H1 (cell line): Measurements from ENCODE around the gene RNF212. TPM values are rescaled to one million over a fixed set of nuclear protein-coding genes. Genes with fewer than 3 reads are reported as not detected.

ENCODE experiments used
- CTCF ChIA-PET: fragments of 300-600 bp; sonication (Branson Sonifier 250); formaldehyde crosslinking; loops from one replicate; lab custom pipeline; 2021; ENCODE audit not compliant: partially characterized antibody; lab: Charles Lee
- POLR2A ChIA-PET: fragments of 300-600 bp; sonication (Branson Sonifier 250); formaldehyde crosslinking; loops from one replicate; lab custom pipeline; 2021; ENCODE audit warnings: inconsistent platforms; ENCODE audit not compliant: partially characterized antibody; lab: Charles Lee
- DNase-seq, 2 experiments: peaks; one replicate each; pipeline versions ENCODE4 v3.0.0 to v3.0.0-alpha.2; 2010 to 2022; ENCODE audit warnings: low spot score in 2 of 2, low read depth in 1 of 2, mixed read lengths in 1 of 2
- FAIRE-seq: peaks from 2 replicates; lab custom pipeline; 2011; peaks lifted over from hg19 to GRCh38; lab: Jason Lieb, UNC
- H2AFZ ChIP-seq: 2 replicates; pipeline ENCODE4 v1.8.1; 2012; ENCODE audit warnings: low read length, inconsistent platforms
- H2AK5ac ChIP-seq: 2 replicates; pipeline ENCODE4 v1.6.1; 2013; ENCODE audit warnings: low read depth, low read length
- H2BK120ac ChIP-seq: replicated peaks from 2 replicates; pipeline ENCODE3; 2013; ENCODE audit warnings: low read depth, low read length, inconsistent platforms
- H2BK12ac ChIP-seq: 2 replicates; pipeline ENCODE4 v1.6.1; 2013; ENCODE audit warnings: low read depth, low read length
- H2BK15ac ChIP-seq: 2 replicates; pipeline ENCODE4 v1.6.1; 2013; ENCODE audit warnings: low read length
- H2BK20ac ChIP-seq: 2 replicates; pipeline ENCODE4 v1.6.1; 2013; ENCODE audit warnings: low read length
- H2BK5ac ChIP-seq: 2 replicates; pipeline ENCODE4 v1.6.1; 2013; ENCODE audit warnings: low read depth, low read length
- H3K14ac ChIP-seq: 2 replicates; pipeline ENCODE4 v1.6.1; 2013; ENCODE audit warnings: inconsistent platforms; ENCODE audit not compliant: insufficient read length
- H3K18ac ChIP-seq: 2 replicates; pipeline ENCODE4 v1.6.1; 2013; ENCODE audit warnings: low read length; ENCODE audit errors: extremely low read depth
- H3K23ac ChIP-seq: 2 replicates; pipeline ENCODE4 v1.6.1; 2013; ENCODE audit warnings: inconsistent platforms; ENCODE audit not compliant: insufficient read length
- H3K23me2 ChIP-seq: 2 replicates; pipeline ENCODE4 v1.6.1; 2013; ENCODE audit warnings: low read depth, low read length
- H3K27ac ChIP-seq: 2 replicates; pipeline ENCODE4 v1.6.1; 2011; ENCODE audit warnings: low read depth, low read length, inconsistent platforms
- H3K27me3 ChIP-seq, 4 experiments: replicated peaks in 1 of 4; 1 replicate in 1 of 4; 2 replicates in 3 of 4; pipeline versions ENCODE4 v1.6.1 to v1.8.1; 2011 to 2013; ENCODE audit warnings: low read length in 3 of 4, mild to moderate bottlenecking in 3 of 4, inconsistent platforms in 2 of 4, mixed read lengths in 2 of 4, moderate library complexity in 1 of 4; ENCODE audit not compliant: control insufficient read depth in 3 of 4, insufficient read depth in 3 of 4; ENCODE audit errors: extremely low read depth in 1 of 4
- H3K36me3 ChIP-seq, 4 experiments: 2 replicates each; pipeline versions ENCODE4 v1.6.1 to v1.8.1; 2011 to 2013; ENCODE audit warnings: mild to moderate bottlenecking in 4 of 4, low read length in 3 of 4, moderate library complexity in 2 of 4, control low read depth in 1 of 4, inconsistent platforms in 1 of 4; ENCODE audit not compliant: insufficient read depth in 4 of 4, control insufficient read depth in 2 of 4
- H3K4ac ChIP-seq: replicated peaks from 2 replicates; pipeline ENCODE3; 2013; ENCODE audit warnings: low read length, low read depth, mixed read lengths, inconsistent platforms; ENCODE audit not compliant: insufficient read length
- H3K4me1 ChIP-seq, 4 experiments: replicated peaks in 1 of 4; 1 replicate in 1 of 4; 2 replicates in 3 of 4; pipeline versions ENCODE4 v1.6.1 to v1.8.1; 2011 to 2013; ENCODE audit warnings: low read length in 3 of 4, inconsistent platforms in 2 of 4, mixed read lengths in 1 of 4; ENCODE audit not compliant: insufficient read depth in 4 of 4, control insufficient read depth in 3 of 4
- H3K4me2 ChIP-seq, 2 experiments: 2 replicates each; pipeline versions ENCODE4 v1.6.1 to v1.8.1; 2011 to 2013; ENCODE audit warnings: low read depth in 2 of 2, low read length in 2 of 2, control low read depth in 1 of 2, inconsistent platforms in 1 of 2, mild to moderate bottlenecking in 1 of 2; ENCODE audit not compliant: insufficient read depth in 1 of 2
- H3K4me3 ChIP-seq, 4 experiments: fragments of 200-600, 300-600 bp in 1 of 4; sonication (generic), shearing (Covaris generic), sonication (Bioruptor Twin) in 1 of 4; 2 replicates each; pipeline versions ENCODE4 v1.5.1 to v1.8.1; 2011 to 2016; ENCODE audit warnings: low read length in 4 of 4, low read depth in 3 of 4, control low read depth in 2 of 4, inconsistent platforms in 2 of 4, mild to moderate bottlenecking in 2 of 4, mixed read lengths in 1 of 4, moderate library complexity in 1 of 4; ENCODE audit not compliant: insufficient read depth in 2 of 4; ENCODE audit errors: extremely low read depth in 1 of 4
- H3K56ac ChIP-seq: replicated peaks from 2 replicates; pipeline ENCODE3; 2013; ENCODE audit warnings: low read depth, mild to moderate bottlenecking, mixed read lengths, low read length, inconsistent platforms; ENCODE audit not compliant: insufficient read length
- H3K79me1 ChIP-seq: 2 replicates; pipeline ENCODE4 v1.6.1; 2013; ENCODE audit warnings: low read depth, low read length, control low read depth
- H3K79me2 ChIP-seq, 2 experiments: 2 replicates each; pipeline versions ENCODE4 v1.6.1 to v1.8.1; 2012 to 2013; ENCODE audit warnings: low read length in 2 of 2, mild to moderate bottlenecking in 2 of 2, inconsistent platforms in 1 of 2; ENCODE audit not compliant: insufficient read depth in 2 of 2, control insufficient read depth in 1 of 2
- H3K9ac ChIP-seq, 4 experiments: replicated peaks in 1 of 4; 1 replicate in 1 of 4; 2 replicates in 3 of 4; pipeline versions ENCODE4 v1.6.1 to v1.8.1; 2011 to 2013; ENCODE audit warnings: low read depth in 3 of 4, low read length in 3 of 4, control low read depth in 2 of 4, mild to moderate bottlenecking in 2 of 4, moderate library complexity in 2 of 4, inconsistent platforms in 1 of 4; ENCODE audit errors: extremely low read depth in 1 of 4
- H3K9me3 ChIP-seq, 2 experiments: 2 replicates each; pipeline versions ENCODE4 v1.6.1 to v1.8.1; 2012 to 2013; ENCODE audit warnings: mild to moderate bottlenecking in 2 of 2, moderate library complexity in 2 of 2, control low read depth in 1 of 2, inconsistent platforms in 1 of 2, low read depth in 1 of 2, low read length in 1 of 2, mixed read lengths in 1 of 2; ENCODE audit not compliant: insufficient read depth in 2 of 2
- H4K20me1 ChIP-seq, 2 experiments: replicated peaks in 1 of 2; 2 replicates each; pipeline versions ENCODE3 to v1.8.1; 2011 to 2013; ENCODE audit warnings: inconsistent platforms in 2 of 2, low read length in 2 of 2, mild to moderate bottlenecking in 1 of 2; ENCODE audit not compliant: insufficient read depth in 2 of 2, control insufficient read depth in 1 of 2
- H4K5ac ChIP-seq: 2 replicates; pipeline ENCODE4 v1.6.1; 2013; ENCODE audit warnings: low read length, low read depth, mixed read lengths, inconsistent platforms; ENCODE audit not compliant: insufficient read length
- H4K8ac ChIP-seq: 2 replicates; pipeline ENCODE4 v1.8.0; 2013; ENCODE audit warnings: mild to moderate bottlenecking, moderate library complexity, low read length, inconsistent platforms; ENCODE audit not compliant: insufficient read depth; ENCODE audit errors: extremely low read depth
- H4K91ac ChIP-seq: replicated peaks from 2 replicates; pipeline ENCODE3; 2013; ENCODE audit warnings: low read length, mixed read lengths, inconsistent platforms; ENCODE audit not compliant: insufficient read length
- CBX8 ChIP-seq: fragments of 300-800, 300-1000 bp; sonication (generic); IDR thresholded peaks from 2 replicates; pipeline ENCODE4 v1.7.1; 2016; ENCODE audit warnings: low read depth, low read length, borderline replicate concordance
- CHD1 ChIP-seq: IDR thresholded peaks from 2 replicates; pipeline ENCODE4 v1.6.1; 2012; ENCODE audit warnings: low read depth, low read length, improper control_type of control experiment
- CREB1 ChIP-seq: IDR thresholded peaks from 2 replicates; pipeline ENCODE4 v1.6.1; 2012; ENCODE audit warnings: inconsistent platforms
- EGR1 ChIP-seq: IDR thresholded peaks from 2 replicates; pipeline ENCODE4 v1.6.1; 2011; ENCODE audit warnings: low read depth, low read length, borderline replicate concordance
- HDAC6 ChIP-seq: IDR thresholded peaks from one replicate; pipeline ENCODE4 v1.7.1; 2012; ENCODE audit warnings: low read depth, mild to moderate bottlenecking, inconsistent platforms, low read length, moderate library complexity
- POU5F1 ChIP-seq: IDR thresholded peaks from 2 replicates; pipeline ENCODE4 v1.6.1; 2011; ENCODE audit warnings: low read depth, mild to moderate bottlenecking, low read length, moderate library complexity
- SIX5 ChIP-seq: IDR thresholded peaks from 2 replicates; pipeline ENCODE4 v1.6.1; 2011; ENCODE audit warnings: mild to moderate bottlenecking, low read depth, low read length
- SP4 ChIP-seq: IDR thresholded peaks from 2 replicates; pipeline ENCODE4 v1.6.1; 2012; ENCODE audit warnings: low read length, inconsistent platforms
- TAF1 ChIP-seq: IDR thresholded peaks from 2 replicates; pipeline ENCODE4 v1.6.1; 2011; ENCODE audit warnings: mild to moderate bottlenecking, low read depth, low read length
- TCF12 ChIP-seq: IDR thresholded peaks from 2 replicates; pipeline ENCODE4 v1.6.1; 2011; ENCODE audit warnings: low read depth, mild to moderate bottlenecking, low read length
- YY1 ChIP-seq: IDR thresholded peaks from 2 replicates; pipeline ENCODE4 v1.6.1; 2011; ENCODE audit warnings: low read depth, mild to moderate bottlenecking, low read length
- WGBS, 2 experiments: shearing (Covaris generic) in 1 of 2; methylation state at CpG; one replicate each; pipeline versions ENCODE4 v1.1.6 to v1.1.7; 2013 to 2015; ENCODE audit warnings: low lambda C conversion rate in 2 of 2, mixed read lengths in 2 of 2, inconsistent platforms in 1 of 2, low coverage in 1 of 2, missing lambda C conversion rate in 1 of 2; ENCODE audit not compliant: insufficient replicate concordance in 2 of 2, insufficient coverage in 1 of 2, insufficient read length in 1 of 2; ENCODE audit errors: extremely low coverage in 1 of 2, missing lambda C conversion rate in 1 of 2; 5-methylcytosine and 5-hydroxymethylcytosine counted together
- polyA plus RNA-seq, 7 experiments: library from polyadenylated mRNA; depleted of rRNA in 3 of 7; stranded (reverse) in 5 of 7; unstranded in 2 of 7; fragments of >200 nt in 5 of 7; fragments of 200-250 nt in 2 of 7; gene quantifications; 1 replicate in 5 of 7; 2 replicates in 1 of 7; 4 replicates in 1 of 7; pipeline versions ENCODE4 v1.2.1 to v1.2.3, GENCODE V29; 2011 to 2013; ENCODE audit warnings: missing spikeins in 2 of 7, mixed read lengths in 2 of 7
- total RNA-seq: library from RNA; stranded (reverse); fragmentation: NEBNext Ultra II Directional; extraction: Animal tissue kit (Norgen Biotek cat#: 25700); gene quantifications from 2 replicates; pipeline ENCODE4 v1.2.1, GENCODE V29; 2021
- TF ChIP-seq, protein P1 (sequence below): IDR thresholded peaks from 2 replicates; pipeline ENCODE4 v1.6.1; 2012; ENCODE audit warnings: inconsistent platforms

RNF212 gene
- total and polyA plus RNA-seq, 2 of the 8 experiments (the other 6 are each of a cell fraction or from before 2014, with no cell fraction given): 3.4 to 5.4 TPM

DNA sequence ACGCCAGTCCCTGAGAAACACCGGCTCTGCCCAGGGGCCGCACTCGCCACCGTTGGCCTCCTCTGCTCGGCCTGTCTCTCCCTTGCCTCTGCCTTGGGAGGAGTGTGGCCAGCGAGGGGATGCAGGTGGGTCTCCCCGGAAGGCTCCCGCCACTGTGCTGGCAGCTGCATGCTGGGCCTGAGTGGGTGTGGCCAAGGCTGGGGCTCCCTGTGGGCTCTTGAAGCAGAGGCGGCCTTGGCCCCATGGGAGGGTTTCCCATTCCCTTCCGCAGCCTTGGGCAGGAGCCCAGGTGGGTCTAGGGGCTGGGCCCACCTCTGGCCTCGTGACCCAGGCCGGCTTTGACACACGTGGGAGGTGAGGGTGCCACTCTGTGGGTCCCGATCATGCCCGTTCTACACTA lies 82.8 kb downstream of the RNF212 start:
- Histone ChIP-seq H3K27me3 (0 out of 7 replicates have a peak, but pooled peaks cover 0 to 4% (median 0%) of the 10 kb centered on the region in 4 experiments), H3K56ac (no peak overlapping the region), H3K18ac (no peak overlapping the region; the same call in 1 of the 2 replicates), H2BK20ac (no peak overlapping the region), H4K5ac (no peak overlapping the region), H3K79me2 (no peaks in the 10 kb centered on the region), H3K79me1 (no peaks in the 10 kb centered on the region), H2BK5ac (no peak overlapping the region; the same call in 1 of the 2 replicates), H2BK120ac (no peak overlapping the region), H3K23ac (no peak overlapping the region), H3K9ac (no peak overlapping the region), H3K4me1 (peaks cover 0 to 12% (median 3%) of the 10 kb centered on the region in 4 experiments; a peak in 4 of 7 replicates), H3K36me3 (peaks cover 0 to 5% (median 4%) of the 10 kb centered on the region in 4 experiments; a peak in 4 of 8 replicates), H2BK12ac (no peak overlapping the region), H3K9me3 (no peaks in the 10 kb centered on the region), H3K4me2 (no peak overlapping the region; a peak in 1 of 4 replicates), H3K27ac (no peak overlapping the region), H3K4ac (no peak overlapping the region), H4K8ac (peak overlapping the region; percentile 71; the same call in 1 of the 2 replicates), H4K20me1 (peaks cover 0 to 8% of the 10 kb centered on the region in 2 experiments), H4K91ac (no peak overlapping the region), H2AFZ (no peak overlapping the region), H3K4me3 (no peak overlapping the region), H3K14ac (no peak overlapping the region), H2BK15ac (0 out of 2 replicates have a peak overlapping the region, but pooled peaks have one; percentile 97), H3K23me2 (no peaks in the 10 kb centered on the region), H2AK5ac (no peak overlapping the region)
- 80% methylated on average over 13 of the region's 16 CpGs; no CpG with 5 or more reads in 1 of the 2 experiments for WGBS, 2 experiments
- CTCF ChIA-PET: interaction anchor here (1.1 to 1.2 kb wide), 2 partner anchors 20 to 63 kb away, joined by 3 read pairs; no protein-coding TSS in a partner anchor
- no peak for FAIRE-seq
- POLR2A ChIA-PET: no interaction called here
- DNase-seq: no peak
- TF ChIP-seq CHD1 (no peak), EGR1 (no peak), CBX8 (no peak), SP4 (no peak), POU5F1 (no peak), CREB1 (no peak), TCF12 (no peak), YY1 (no peak), HDAC6 (no peak), SIX5 (no peak), TAF1 (no peak)
- TF ChIP-seq, protein P1, sequence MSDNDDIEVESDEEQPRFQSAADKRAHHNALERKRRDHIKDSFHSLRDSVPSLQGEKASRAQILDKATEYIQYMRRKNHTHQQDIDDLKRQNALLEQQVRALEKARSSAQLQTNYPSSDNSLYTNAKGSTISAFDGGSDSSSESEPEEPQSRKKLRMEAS: no peak
